ENCODE results near the gene C16orf92.

GRCh38 chr16:29993191-29993902 is 29.7 kb upstream of the C16orf92 start:
- TF ChIP-seq CTCF (conservative IDR thresholded peaks at IDR 0.05; ENCODE audit: low read length) (no peak), EZH2phosphoT487 (IDR thresholded peaks at IDR 0.05; ENCODE audit: borderline replicate concordance) (no peak)

Measured in Loucy (cell line).